GM18858 (cell line): ENCODE data around the gene SMURF1.
"Not testable (repeated sequence)": the region's sequence is repeated elsewhere in the genome, so short reads cannot be mapped to it uniquely, and the experiment has no call there.

Experiments
- ATAC-seq: cut with Tn5 transposase; IDR thresholded peaks from one replicate; pipeline ENCODE4 v1.9.1; 2021; ENCODE audit not compliant: unreplicated experiment

Gene SMURF1

DNA sequence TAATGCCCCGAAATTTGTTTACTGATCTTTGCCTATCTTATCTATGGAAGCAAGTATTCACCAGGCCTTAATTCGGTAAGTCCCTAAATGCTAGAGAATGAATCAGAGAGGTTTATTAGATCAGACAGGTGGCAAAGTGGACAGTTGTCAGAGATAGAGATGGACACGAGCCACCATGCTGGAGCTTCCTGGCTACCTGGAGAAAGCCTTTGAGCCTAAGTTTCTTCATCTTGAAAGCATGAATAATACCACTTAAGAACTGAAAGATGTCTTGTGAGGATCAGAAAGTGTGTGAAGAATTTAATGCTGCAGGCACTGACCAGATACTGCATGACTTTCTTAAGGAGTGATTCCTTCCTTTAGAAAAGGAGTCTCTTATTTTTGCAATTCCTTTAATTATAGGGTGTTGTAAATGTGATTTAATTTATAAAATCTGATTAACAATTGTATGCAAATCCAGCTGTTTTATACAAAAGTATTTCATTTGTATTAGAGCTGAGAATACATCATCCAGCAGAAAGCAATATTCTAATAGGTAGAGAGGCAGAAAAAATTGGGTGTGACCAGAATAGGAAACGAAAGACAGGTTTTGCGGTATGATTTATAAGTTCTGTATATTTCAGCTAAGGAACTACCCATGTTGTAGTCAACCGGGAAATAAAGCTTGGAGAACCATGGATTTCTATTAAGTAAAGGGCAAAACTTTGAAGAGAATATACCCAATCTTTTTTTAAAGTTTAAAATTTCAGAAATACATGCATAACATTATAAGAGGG, 82.7 kb downstream of the SMURF1 start:
- ATAC-seq = no peak

DNA sequence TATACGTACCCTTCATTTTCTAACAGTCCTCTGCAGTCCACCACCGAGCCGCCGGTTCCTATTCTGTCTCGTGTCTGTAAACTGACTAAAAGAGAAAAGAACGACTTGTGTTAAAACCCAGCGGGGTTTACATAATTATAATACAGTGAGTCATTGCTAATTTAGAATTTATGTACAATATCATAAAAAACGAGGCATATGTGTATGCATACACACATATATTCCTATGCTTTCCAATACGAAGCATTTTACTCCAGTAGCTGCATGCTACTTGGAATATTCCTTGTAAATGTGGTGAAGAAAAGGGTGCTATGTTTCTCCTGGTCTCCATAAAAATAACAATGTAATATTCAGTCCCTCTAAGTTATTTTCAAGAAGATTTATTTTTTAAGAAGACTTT, 89.1 kb downstream of the SMURF1 start:
- no peak for ATAC-seq

DNA sequence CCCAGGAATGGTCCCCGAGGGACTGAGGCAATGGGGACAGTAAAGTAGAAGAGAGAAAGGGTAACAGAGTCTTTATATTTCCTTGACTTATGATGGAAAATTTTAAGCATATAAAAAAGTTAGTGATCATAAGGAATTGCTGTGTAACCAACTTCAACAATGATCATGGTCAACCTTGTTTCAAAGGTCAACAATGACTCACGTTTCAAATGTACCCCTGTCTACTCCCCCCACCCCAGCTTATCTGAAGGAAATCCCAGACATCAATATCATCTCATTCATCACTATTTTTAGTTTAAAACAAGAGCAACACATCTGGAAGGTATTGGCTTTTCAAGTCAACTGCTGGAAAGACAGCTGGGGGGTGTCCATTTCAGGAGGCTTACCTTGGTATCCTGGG, 92.9 kb downstream of the SMURF1 start:
- no peak for ATAC-seq

DNA sequence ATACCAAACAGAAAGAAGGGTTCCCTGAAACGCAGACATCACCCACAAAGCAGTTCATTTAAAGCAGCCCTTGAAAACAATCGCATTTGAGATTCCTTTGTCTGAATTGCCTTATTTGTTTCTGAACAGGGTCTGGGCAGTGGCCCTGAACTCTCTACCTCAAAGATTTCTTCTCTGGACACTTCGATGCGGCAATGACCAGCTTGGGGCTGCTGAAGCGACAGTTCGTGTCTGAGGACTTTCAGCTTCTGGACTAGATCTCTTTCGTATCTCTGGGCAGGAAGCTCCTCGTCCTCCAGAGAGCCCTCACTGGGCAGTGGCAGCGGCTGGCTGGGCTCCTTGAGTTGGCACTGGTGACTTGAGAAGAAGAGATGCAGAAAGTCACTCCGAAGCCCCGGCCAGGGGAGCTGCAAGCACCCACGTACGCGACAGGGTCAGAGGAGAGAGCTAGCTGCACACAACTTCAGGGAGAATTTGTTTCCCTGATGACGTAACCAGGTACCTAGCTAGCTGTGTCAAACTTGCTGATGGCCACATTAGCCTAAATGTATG, 96.3 kb downstream of the SMURF1 start:
- no peak for ATAC-seq

DNA sequence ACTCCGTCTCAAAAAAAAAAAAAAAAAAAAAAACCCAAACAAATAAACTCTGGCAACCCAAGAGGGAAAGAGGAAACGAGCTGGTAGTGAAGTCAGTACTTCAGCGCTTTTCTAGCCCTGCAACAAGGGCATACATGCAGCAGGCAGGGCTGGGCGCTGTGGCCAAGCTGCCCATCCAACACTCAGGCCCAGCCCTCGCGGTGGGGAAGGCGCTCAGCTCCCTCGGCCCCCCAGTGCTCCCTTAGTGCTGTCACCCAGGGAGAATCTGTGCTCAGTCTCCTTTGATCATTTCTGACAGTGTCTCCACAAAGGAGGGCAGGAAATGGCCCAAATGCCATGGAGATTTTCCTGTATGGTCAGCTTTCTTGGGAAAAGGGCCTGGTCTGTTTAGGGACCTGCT, 97.2 kb downstream of the SMURF1 start:
- no peak for ATAC-seq

DNA sequence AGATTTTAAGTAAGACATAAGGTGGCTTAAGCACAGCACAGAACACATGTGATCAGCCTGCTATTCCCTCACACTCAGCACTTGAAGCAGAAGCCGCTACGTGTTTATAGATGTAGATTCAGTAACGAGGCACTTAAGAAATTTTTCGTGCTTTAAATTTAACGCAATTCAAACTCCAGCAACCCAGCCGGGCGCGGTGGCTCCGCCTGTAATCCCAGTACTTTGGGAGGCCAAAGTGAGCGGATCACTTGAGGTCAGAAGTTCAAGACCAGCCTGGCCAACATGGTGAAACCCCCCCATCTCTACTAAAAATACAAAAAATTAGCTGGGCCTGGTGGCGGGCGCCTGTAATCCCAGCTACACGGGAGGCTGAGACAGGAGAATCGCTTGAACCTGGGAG, 97.6 kb downstream of the SMURF1 start:
- not testable (repeated sequence) for ATAC-seq

DNA sequence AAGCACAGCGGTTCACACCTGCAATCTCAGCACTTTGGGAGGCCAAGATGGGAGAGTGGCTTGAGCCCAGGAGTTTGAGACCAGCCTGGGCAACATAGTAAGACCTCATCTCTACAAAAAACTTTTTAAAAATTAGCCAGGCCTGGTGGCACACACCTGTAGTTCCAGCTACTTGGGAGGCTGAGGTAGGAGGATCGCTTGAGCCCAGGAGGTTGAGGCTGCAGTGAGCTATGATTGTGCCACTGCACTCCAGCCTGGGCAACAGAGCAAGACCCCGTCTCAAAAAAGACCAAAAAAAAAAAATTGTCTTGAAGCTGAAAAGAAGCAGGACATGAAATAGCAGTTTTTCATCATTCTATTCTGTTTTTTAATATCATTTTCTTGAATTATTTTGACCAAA, 99.0 kb downstream of the SMURF1 start:
- not testable (repeated sequence) for ATAC-seq

DNA sequence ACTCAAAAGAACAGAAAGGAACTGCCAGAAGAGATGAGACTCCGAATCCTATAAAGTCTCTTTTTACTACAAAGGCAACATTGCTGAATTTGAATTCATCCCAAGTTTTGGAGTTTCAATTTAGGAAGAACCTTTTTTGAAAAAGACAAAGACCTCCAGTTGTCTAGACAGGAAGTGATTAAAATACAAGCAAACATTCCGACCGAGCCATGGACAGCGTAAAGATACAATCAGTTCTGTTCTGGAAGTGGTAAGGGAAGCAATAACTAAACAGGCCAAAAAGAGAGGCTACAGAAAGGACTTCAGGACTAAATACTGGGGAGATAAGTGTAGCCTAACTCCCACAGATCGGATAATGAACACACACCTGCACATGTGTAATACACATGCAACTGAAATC, 101.0 kb downstream of the SMURF1 start:
- no peak for ATAC-seq

DNA sequence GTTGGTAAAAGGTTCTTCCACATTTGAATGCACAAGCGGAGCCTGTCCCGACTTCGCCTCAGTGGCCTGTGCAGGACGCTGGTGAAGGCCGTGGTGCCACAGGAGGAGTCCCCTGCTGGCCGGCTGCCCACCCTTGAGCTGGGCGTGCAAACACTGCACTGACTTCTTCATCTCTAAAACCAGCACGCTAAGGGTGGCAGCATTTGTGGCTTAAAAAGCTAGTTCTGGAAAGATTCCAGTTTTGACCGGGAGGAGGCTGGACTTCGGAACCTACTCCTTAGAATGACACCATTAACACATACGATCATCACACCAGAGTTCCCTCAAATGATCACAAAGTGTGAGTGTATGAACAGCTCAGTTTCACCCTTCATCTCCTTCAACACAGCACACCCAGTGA, 102.4 kb downstream of the SMURF1 start:
- ATAC-seq = no peak

DNA sequence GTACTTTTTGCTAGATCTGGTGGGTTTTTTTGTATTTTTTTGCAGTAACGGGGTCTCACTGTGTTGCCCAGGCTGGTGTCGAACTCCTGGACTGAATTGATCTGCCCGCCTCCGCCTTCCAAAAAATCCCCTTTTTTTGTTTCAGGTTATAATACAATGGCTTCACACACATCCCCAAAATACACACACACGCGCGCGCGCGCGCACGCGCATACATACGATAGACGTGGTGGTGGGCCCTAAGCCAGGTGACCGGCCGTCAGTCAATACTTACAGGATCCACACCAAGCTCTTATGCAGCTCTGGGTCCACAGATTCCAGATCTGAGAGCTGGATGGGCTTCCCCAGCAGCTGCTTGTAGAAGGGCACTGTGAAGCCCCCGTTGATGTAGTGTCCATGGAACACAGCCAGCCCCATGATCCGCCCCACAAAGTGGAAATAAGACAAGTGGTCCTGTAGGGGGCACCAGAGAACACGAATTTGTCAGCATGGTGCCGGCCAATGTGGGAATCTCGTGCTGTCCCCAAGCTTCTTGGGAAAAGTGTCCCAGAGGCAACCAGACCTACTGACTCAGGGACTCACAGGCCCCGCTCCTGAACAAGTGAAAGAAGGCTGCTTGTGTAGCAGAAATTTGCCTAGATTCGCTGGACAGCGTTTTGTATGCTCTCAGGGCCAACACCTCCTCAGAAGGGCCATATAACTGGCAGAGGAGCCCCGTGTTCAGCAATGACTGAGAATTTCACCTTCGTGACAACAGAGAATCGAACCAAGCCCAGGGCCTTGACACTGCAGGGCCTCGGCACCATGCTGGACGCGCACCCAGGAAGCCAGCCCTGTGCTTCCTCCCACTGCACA, 103.6 kb downstream of the SMURF1 start:
- ATAC-seq = no peak

DNA sequence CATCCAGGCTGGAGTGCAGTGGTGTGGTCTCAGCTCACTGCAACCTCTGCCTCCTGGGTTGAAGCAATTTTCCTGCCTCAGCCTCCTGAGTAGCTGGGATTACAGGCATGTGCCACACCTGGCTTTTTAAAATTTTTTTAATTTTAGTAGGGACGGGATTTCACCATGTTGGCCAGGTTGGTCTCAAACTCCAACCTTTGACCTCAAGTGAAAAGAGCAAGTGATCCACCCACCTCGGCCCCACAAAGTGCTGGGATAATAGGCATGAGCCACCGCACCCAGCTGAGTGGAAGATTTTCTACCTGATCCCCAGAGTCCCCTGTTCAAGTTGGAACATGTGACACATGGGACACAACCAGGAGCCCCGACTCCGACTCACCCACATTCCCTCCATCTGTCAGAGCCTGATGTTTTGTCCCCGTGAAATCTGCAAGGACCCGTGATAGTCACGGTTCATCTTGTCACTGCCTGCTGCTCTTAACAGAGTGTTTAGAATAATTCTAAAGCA, 104.5 kb downstream of the SMURF1 start:
- ATAC-seq = no peak

DNA sequence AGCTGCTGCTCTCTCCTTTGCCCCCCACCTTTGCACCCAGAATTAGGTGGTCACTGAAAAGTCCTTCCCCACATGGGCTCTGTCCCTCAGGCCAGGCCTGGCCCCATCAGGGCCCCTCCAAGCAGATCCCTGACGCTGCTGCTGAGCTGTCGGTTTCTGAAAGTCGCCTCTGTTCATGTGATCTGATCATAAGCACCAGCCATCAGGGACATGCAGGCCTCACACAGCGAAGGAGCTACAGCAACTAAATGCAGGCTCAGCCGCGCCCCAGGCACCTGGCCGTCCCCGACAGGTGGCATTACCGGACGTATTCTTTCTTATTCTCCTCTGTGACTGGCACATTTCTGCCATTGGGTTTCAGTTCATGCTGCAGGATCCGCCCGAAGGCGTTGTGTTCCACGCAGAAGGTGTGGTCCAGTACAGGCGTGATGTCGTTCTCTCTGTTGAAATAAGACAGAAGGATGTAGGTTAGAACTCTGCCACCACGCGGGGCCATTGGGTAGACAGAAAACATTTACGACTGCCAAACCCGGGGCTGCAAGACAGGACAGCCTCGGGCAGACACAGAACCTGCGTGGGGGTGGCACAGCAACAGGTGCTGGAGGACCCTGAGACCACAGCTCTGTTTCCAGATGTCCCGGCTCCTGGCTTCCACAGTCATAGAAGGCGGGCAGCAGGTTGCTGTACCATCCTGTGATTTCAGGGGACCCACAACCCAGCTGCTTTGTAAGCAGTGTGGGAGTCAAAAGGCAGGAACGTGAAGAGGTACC, 105.6 kb downstream of the SMURF1 start:
- no peak for ATAC-seq

DNA sequence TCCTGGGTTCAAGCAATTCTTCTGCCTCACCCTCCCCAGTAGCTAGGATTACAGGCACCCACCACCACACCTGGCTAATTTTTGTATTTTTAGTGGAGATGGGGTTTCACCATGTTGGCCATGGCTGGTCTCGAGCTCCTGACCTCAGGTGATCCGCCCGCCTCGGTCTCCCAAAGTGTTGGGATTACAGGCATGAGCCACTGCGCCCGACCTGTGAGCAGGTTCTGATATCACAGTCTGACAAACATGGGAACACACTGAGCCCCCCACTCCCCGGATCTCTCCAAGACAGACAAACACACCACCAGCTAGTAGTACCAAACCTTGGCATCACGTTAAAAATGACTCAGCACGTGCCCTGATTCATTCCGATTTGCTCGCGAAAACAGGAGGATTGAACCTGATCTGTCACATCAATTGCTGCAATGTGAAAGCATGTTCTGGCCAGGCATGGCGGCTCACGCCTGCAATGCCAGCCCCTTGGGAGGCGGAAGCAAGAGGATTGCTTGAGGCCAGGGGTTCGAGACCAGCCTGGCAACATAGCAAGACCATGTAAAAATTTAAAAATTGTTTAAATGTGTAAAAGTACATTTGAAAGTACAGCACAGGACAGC, 106.5 kb downstream of the SMURF1 start:
- no peak for ATAC-seq

DNA sequence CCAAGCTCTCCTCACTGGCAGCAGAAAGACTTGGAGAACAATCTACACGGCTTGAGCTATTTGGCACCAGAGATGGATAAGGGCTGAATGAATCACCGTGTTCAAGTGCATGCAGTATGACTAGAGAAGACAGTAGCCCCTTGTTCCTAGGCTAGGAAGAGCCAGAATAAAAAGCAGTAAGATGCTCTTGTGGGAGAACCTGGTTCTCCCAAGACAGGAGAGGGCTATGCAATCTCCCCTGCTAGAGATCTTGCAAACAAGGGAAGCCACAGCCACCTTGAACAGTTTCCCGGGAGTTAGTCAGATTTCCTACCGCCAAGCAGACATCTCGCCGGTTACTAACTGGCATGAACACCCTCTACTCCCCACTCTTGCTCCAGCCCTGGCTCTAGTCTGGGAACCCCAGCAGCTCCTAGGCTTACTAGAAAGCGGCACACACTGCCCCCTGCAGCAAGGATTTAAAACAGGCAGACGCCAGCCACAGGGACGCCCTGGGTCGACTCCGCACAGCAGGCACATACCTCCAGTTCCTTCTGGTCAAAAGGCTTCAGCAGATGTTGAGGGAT, 107.3 kb downstream of the SMURF1 start:
- ATAC-seq = no peak

DNA sequence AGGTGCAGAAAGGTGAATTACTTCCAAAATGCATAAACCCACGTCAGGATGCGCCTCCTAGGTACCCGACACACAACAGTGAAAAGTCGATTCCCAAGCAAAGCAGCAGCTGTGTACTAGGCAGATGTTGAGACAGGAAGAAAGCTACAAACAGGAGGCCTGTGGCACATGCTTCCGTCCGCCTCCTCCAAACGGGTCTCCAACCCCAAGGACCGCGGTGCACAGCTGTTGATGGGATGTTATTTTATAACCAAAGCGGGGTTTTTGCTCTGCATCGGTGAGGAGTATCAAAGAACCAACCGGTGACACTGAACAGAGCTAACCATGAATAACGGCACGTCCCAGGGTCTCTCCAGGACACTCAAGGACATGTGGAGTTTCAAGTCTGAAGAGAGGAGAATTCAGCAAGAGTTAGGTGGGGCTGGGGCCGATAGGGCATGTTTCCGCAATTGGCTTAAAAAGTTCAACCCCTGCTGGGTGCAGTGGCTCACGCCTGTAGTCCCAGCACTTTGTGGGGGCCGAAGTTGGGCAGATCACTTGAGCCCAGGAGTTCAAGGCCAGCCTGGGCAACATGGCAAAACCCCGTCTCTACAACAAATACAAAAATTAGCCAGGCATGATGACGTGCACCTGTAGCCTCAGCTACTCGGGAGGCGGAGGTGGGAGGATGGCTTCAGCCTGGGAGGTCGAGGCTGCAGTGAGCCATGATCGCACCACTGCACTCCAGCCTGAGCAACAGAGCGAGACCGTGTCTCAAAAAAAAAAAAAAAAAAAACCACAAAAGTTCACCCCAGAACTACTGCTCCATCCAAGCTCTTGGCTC, 108.0 kb downstream of the SMURF1 start:
- ATAC-seq = no peak

DNA sequence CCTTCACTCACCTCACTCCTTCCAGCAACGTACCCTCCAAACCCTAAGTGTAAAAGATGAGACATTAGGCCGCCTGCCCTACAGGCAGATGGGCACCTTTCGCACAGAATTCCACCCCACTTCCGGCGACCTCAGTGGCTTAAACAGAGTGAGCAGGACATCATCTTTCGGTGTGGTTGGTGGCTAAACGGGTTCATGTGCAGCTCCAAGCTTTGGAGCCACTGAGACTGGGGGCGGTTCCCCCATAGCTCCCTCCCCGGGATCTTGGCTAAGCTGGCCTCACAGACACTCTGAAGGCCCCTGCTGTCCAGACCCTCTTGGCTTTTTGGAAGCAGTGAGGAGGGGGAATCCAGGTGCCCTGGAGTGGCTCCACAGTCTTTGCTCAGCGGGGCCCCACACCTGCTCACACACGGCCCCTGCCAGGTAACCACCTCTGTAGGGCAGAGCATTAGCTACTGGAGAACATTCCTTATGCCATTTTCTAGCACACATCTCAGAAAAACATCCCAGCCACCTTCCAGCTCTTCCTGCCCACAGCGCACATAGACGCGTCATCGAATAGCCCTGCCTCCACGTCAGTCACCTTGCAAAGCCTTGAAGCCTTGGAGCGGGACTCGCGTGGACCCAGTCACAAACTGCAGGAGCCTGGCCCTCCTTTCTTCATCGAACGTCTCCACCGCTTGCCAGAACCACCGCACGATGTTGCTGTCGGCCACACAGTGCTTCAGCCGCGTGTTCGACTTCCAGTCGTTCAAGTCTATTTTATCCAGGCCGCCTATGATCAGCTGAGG, 108.8 kb downstream of the SMURF1 start:
- ATAC-seq = no peak

DNA sequence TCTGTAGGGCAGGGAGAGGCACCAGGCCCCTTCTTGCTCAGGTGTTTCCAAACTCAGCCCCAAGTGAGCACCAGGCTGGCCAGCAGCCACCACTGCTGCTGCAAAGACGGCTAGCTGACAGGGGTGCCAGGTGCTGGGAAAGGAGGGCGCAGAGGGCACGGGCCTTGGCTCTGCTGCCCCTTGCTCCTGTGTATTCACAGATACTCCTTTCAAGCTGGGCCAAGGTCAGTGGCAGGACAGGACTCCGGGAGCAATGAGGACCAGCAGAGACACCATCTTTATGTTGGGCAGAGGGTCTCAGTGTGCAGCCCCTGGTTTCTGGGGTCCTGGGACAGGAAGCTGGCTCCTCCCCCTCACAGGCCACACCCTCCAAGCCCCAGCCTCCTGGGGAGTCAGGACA, 110.1 kb downstream of the SMURF1 start:
- ATAC-seq = no peak

DNA sequence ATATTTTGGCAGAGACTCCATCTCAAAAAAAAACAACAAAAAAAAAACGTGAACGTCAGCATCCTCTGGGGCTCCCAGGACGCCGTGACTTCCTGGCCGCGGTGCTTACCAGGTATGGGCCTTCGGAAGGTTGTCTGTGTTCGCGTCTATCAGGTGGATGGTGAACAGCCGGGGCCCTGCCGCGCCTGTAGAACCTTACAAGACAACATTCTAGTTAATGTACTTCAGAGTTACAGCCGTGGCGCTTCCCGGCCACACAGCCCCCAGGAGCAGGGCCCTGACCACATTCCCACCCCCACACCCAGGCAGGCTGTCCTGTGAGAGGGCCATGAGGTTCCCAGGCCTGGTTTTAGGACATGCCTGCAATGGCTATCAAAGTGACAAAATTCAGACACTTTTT, 111.0 kb downstream of the SMURF1 start:
- no peak for ATAC-seq

DNA sequence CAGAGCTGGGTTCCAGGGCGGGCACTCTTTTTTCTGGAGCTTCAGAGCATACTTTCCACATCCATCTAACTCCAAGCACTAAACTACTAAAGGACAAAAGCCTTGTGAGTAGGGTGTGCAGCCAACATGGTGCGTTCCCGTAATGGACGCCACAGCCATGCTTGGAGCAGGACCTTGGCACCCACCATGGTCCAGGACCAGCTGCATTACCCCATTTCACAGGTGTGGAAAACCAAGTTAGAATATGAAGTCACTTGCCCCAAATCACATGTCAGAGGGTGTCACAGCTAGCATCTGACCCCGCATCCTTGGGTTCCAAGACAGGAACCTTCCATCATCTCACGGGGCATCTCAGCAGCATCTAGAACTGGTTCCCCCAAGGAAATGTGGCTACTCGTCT, 112.4 kb downstream of the SMURF1 start:
- no peak for ATAC-seq
